ENCODE results near the gene ZFHX3.

ZFHX3 gene

DNA sequence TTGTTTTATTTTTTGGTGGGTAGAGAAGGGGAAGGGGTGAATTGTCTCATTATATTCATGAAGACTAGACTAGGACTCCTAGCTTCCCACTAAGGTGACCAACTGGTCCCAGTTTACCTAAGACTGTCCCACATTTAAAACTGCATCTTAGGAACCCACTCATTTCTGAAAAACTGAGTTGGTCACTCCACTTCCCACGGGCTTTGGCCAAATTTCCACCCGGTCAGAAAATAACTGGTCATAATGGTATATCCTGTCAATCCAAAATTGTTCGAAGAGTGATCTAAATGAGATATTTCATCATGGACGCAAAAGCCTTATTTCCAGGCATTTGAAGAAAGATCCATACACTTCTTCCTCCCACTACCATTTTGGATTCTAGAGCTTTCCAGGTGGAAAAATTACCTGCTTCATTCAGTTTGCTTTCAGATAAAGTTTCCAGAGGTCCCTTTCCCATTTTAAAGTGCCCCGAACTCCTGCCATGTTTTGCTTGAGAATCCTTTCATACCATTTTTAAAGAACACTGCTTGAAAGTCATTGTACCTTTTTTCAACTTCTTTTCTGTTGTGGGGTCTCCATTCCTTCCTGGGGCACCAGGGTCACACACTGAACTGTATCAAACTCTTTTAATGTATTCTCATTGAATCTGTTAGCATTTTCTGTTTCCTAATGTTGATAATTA lies 21.8 kb upstream of the ZFHX3 start:
- no peak for DNase-seq (ENCODE audit: low read depth in 2 of 2)

DNA sequence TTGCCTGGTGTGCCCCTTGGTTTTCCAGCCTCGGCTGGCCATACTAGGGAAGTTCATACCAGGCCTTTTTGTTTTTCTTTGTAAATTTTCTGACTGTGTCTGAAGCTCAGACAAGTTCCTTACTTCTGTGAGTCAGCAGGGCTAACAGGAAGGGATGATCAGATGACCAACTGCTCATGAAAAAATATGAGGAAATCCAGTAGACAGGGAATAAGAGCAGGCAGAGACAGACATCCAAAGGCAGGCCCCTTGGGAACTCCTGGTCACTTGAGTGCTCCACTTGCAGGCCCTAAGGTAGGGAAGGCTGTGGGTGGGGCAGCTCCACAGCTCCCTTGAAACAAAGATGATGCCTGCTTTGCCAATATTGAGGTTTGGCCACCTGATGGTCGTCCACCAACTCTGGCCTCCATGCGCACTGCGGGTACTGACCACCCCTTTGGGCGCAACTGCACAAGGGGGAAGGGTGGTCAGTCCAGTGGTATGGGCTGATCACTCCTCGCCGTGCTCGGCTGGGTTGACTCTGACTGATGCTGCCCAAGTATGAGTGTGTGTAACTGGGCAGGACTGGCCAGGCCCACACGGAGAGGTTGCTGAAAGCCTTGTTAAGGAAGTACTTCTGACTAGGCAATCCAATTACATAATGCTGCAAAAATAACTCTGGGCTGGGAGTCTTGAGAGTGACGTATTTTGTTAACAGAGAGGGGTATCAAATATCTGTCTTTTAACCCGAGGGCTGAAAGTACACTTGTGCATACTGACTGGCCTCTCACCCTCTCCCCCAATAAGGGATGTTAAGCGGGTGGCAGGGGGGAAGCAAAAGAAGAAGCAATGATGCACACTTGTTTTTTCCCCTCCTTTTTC lies 20.8 kb upstream of the ZFHX3 start:
- no peak for DNase-seq (ENCODE audit: low read depth in 2 of 2)

GRCh38 chr16:73067671-73068540 lies 20.0 kb upstream of the ZFHX3 start:
- no peak for DNase-seq (ENCODE audit: low read depth in 2 of 2)

DNA sequence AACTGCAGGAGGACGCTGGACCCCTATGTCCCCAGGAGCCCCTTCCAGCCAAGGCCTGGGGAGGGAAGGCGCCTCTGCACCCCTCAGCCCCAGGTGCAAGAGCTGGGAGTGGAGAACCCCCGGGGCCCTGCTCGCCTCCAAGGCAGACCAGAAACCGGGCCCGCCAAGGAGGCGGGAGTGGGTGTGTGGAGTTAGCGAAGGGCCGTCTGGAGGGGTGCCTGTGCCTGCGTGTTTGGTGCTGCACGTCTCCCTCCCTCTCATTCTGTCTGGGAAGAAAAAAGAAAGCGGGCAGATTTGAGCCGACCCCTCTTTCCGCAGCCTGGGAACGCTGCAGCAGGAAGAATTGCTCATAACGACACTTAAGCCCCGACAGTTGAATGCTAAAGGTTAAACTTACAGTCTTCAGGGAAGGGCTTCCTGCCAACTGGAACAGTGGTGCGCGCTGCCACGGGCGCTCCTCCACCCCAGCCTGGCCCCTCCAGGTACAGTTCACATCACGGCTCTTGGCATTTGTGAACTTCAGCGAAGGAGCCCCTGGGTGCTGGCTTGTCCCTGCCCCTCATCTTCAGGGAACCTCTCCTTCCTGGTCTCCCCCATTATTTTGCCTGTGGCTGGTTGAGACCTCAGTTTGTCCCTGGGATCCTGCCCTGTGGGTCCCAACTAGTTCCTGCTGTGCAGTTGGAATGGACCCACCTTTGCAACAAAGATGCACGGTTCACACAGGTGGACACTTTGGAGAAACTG lies 19.2 kb upstream of the ZFHX3 start:
- no peak for DNase-seq (ENCODE audit: low read depth in 2 of 2)

DNA sequence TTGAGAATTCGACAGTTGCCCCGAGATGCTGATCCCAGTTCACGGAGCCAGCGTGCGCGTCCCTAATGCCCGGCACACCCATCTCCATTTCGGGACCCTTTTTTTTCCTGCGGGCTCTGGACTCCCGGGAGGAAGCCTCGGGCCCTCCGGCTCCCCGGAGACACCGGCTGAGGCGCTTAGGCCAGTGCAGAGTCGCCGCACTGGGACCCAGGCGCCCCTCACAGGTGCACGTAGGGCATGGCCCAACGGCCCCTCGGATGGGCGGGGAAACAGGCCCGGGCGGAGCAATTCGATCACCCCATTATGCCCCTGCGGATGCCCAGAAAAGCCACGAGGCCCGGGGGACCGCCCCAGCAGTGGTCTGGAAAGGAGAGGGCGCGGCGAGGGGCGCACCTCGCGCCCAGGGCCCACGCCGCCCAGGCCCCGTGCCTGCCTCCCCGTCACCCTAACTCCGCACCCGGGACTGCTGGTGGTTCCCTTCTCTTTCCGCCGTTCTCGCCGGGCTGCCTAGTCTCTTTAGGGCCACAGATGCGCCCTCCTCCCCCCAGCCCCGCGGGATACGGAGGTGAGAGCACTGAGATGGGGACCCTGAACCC lies 18.5 kb upstream of the ZFHX3 start:
- no peak for DNase-seq (ENCODE audit: low read depth in 2 of 2)

DNA sequence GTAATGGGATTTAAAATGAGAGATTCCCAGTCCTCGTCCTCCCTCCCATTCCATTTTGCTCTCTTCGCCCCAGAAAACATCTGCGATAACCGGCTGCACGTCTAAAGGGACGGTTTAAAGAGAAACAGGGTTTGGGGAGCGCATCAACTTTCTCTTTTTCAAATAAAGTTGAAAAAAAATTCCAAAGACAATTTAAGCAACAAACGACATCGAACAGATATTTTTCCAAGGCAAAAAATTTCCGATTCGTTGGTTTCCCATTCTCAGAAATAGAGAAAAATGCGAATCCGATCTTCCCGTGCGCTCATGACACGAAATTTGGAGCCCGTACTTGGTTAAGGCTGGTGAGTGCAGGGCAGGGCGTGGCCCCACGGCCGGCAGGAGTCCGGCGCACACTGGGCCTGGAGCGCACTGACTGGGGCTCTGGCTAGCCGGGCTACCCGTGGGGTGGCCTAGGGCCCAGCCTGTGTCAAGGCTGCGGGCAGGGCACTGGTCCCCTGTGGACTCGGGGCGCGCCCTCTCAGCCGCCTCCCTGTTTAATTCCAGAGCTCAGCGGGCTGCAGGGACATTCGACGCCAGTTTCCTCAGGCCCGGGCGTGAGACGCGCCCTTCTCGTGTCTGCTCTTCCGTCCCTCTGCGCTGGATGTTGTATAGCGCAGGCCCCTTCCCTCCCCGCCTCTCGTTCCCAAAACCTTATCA lies 17.9 kb upstream of the ZFHX3 start:
- DNase-seq (ENCODE audit: low read depth in 2 of 2) = no peak

GRCh38 chr16:73064994-73065545 lies 17.1 kb upstream of the ZFHX3 start:
- DNase-seq (ENCODE audit: low read depth in 2 of 2) = no peak

DNA sequence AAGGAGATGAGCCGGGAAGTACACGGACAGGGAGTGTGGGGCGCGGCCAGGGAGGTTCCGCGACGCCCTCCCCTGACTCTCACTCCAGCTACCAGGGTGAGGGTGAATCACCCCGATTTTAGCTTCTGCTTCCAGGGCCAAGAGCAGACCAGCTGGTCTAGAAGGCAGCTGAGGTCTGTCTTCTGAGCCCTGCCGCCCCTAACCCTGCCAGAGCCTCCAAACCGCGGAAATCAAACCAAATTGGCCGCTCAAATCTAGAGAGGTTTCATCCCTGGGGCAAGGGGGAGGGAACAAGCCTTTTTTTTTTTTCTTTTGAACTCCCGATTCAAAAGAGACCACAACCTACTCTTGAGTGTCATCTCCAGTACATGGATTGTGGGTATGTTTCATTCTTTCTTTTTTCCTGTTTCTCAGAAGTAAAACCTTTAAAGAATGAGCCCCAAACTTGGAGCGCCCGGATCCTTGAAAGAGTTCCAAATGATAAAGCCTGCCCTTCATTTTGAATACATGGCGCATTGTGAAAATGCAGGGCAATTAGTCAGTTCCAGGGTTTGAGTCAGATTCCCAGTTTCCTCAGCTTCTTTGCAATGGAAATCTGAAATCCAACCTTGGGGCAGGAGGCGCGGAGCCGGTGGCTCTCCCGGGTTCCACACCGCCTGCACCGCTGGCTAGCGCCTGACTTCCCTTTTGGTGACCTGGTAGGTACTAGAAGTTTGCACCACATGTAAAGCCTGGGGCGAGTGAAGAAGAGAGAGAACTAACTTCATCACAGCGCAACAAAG lies 16.5 kb upstream of the ZFHX3 start:
- no peak for DNase-seq (ENCODE audit: low read depth in 2 of 2)

DNA sequence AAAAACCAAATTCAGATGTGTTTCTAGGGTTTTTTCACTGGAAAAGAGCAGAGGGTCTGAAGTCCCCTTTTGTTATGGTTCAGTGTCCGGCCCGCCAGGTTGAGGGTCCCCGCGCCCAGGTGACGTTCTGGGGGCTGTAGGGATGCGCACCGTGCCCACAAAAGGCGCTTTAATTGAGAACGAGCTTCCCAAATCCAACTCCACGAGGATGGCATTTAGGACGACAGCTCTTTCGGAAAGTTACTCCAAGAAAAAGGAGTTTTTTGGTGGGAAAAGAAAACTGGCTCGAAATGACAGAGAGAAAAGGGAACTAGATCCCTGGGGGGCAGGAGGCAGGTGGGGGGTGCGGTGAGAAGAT lies 15.9 kb upstream of the ZFHX3 start:
- no peak for DNase-seq (ENCODE audit: low read depth in 2 of 2)

DNA sequence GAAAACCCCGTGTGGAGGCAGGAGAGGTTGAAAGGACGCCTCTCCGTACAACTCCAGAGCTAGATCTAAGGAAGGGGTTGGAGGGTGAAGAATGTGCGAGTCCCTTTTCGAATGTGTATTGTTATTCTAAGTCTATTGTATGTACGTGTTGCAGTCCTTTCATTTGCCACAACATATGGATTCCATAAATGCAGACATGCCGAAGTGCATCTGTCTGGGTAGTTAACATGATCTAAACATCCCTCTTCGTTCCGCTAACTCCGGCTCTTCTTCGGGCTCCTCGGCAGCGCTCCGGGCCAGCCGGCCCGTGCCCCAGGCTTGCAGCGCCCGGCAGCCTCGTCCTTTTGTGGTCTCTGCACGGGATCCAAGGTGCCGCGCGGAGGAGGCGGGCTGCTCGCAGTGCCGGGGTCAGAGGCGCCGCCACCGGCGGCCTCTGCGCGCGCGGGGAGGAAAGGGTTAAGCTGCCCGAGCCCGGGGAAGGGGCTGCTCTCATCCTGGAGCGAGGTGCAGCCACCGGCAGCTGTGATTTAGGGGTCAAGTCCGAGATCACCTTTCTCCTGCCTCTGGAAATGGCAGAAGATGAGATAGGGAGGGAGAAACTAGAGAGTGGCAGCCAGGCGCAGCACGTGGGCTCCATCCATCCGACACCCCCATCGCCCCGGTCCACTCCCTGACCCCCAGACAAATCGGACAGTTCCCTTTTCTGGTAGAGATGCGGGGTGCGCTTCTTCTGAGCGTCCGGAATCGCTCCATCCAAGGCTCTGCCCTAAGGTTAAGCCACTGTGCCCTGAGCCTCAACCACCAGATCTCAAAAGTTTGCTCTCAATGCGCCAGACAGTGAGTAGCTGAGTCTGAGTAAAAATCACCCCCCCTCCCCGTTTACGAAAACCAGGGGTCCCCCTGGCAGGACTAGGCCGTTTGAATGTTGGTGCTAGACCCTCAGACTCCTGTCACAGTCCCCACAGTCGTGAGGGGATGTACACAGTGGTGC lies 15.1 kb upstream of the ZFHX3 start:
- DNase-seq (ENCODE audit: low read depth in 2 of 2) = no peak

DNA sequence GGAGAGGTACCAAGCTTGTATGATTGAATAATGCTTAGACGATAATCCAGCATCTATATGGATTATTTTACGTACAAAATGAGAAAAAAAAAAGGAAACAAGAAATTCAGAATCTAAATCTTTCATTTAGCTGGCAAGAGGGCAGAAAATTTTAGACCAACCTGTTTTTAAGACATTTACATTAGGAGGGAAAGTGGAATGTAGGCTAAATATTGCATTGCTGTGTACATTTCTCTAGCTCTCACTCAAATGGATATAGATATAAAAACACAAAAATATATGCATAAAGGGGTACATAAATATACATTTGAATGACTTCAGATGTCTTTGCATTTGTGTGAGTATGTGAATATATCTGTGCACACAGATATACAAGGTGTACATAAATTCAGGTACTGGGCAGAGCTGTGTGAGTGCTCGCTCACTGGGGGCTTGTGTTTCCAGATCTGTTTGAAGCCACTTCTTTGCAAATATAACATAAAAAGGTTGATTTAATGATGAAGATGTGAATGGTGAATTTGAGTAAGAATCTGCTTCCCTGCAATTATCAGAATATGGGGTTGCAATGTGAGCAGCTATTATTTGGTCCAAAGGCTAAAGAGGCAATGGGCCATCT lies 14.2 kb upstream of the ZFHX3 start:
- DNase-seq (ENCODE audit: low read depth in 2 of 2) = no peak

- no peak for DNase-seq (ENCODE audit: low read depth in 2 of 2)
Observed at GRCh38 chr16:73060892-73061490, 13.1 kb upstream of the ZFHX3 start.

DNA sequence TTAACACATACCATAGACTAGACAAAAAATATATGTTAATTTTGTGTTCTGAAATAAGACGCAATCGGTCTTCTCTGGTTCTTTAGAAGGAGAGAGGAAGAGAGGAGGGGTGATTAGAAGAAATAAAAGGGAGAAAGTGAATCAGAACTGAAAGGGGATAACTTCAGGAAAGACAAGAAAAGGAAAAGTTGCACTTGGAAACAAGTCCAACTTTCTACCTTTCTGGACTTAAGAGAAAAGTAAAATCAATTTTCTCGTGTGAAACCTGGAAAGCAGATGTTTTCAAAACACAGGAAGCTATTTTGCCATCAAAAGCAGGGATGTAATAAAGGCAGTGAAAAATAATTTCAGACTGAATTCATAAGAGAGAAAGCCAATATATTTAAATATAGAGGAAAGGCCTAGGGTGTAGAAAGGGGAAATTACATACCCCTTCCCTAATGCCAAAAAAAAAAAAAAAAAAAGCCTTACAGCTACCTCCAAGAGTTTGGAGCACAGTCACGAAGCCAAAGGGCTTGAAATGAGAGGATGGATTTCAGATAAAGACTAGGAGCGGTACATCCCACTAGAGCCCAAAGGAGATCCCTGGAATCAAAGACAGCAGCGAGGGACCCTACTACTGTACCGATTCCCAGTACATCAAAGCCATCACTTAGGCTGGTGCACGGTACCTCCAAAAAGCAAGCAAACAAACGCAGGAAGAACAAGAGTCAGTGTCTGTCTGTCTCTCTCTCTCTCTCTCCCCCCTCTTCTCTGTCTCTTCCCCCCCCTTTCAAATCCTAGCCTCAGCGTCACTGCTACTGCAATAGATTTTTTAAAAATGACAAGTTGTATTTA lies 12.1 kb upstream of the ZFHX3 start:
- no peak for DNase-seq (ENCODE audit: low read depth in 2 of 2)

- DNase-seq (ENCODE audit: low read depth in 2 of 2) = no peak
Observed at GRCh38 chr16:73058616-73059409, 10.9 kb upstream of the ZFHX3 start.

- DNase-seq (ENCODE audit: low read depth in 2 of 2) = no peak
Observed at GRCh38 chr16:73058221-73058615, 10.3 kb upstream of the ZFHX3 start.
